SU-DHL-6 (cell line): ENCODE results near the gene TEDC2.

Source experiments
- CTCF ChIP-seq: fragments of 200-600 bp; sonication (generic); IDR thresholded peaks from one replicate; pipeline ENCODE4 v1.5.1; 2017; ENCODE audit warnings: antibody characterized with exemption, mild to moderate bottlenecking, low read length, moderate library complexity; ENCODE audit not compliant: insufficient read depth, poor library complexity, severe bottlenecking
- EZH2phosphoT487 ChIP-seq: fragments of 200-600 bp; sonication (generic), shearing (Covaris generic); conservative IDR thresholded peaks from 2 replicates; pipeline ENCODE4 v1.6.1; 2018; ENCODE audit warnings: mild to moderate bottlenecking, antibody characterized with exemption, low read length, moderate library complexity, mixed read lengths

- TF ChIP-seq CTCF (no peak), EZH2phosphoT487 (no peak)
These were observed 22.7 kb upstream of the TEDC2 start for GRCh38 chr16:2437032-2437790.
